Upper lobe of left lung (tissue), 4 donors: Measurements from ENCODE around the gene KRT81.

Experiments
- EP300 ChIP-seq, 4 donors: sonication (generic); formaldehyde crosslinking; IDR thresholded peaks; one replicate each; pipeline ENCODE4 v1.5.1; 2017; ENCODE audit warnings: antibody characterized with exemption in 4 of 4, control low read depth in 2 of 4
- POLR2A ChIP-seq, 4 donors: fragments of 450-650 bp; IDR thresholded peaks; one replicate each; pipeline ENCODE4 v1.5.1; 2016 to 2017; ENCODE audit warnings: antibody characterized with exemption in 4 of 4, mild to moderate bottlenecking in 2 of 4

DNA sequence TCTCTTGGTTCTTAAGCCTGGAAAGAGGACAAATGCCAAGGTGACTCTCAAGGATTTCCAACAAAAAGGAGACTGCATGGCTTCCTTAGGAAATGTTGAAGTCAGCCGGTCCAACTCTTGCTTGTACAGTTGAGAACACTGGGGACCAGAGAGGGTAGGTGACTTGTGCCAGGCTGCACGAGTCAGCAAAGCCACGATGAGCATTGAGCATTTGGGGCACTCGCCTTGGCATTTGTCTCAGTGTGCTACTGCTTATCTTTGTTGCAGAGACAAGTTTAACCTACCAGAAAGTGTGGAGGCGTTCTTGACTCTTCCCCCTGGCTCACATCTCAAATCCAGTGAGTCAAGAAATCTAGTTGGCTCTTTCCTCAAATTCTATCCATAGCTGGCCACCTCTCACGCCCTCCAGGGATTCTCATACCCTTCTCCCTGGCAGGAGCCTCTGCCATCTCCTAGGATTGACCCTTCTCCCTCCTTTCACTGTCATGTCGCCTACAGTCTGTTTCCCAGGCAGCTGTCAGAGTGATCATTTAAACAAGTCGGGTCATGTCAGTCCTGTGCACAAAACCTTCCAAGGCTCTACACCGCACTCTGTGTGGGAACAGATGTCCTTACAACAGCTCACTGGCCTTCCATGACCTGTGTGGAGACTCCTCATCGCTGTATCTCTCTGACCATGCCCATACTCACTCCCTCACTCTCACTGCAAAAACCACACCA is 47.1 kb upstream of the KRT81 start:
- TF ChIP-seq EP300 (IDR thresholded peaks at IDR 0.05): no peak
- TF ChIP-seq POLR2A (IDR thresholded peaks at IDR 0.05): no peak
